MM.1S (cell line): ENCODE data around the gene S100A4.

Source experiments
- DNase-seq: peaks from one replicate; pipeline ENCODE4 v3.0.0-alpha.2; 2015
- H2AFZ ChIP-seq: fragments of 300-600 bp; sonication (generic); 2 replicates; pipeline ENCODE4 v1.6.0; 2016; ENCODE audit warnings: antibody characterized with exemption, low read length
- H3F3A ChIP-seq: fragments of 300-600 bp; sonication (generic); 2 replicates; pipeline ENCODE4 v1.6.1; 2016; ENCODE audit warnings: mild to moderate bottlenecking, antibody characterized with exemption, low read length, moderate library complexity, mixed read lengths; ENCODE audit not compliant: insufficient read depth
- H3K27ac ChIP-seq: fragments of 300-600 bp; sonication (generic); 2 replicates; pipeline ENCODE4 v1.5.1; 2016; ENCODE audit warnings: mild to moderate bottlenecking, low read length
- H3K27me3 ChIP-seq: fragments of 300-600 bp; sonication (generic); replicated peaks from 2 replicates; pipeline ENCODE4 v1.6.0; 2016; ENCODE audit warnings: low read length; ENCODE audit not compliant: insufficient read depth
- H3K36me3 ChIP-seq: fragments of 300-600 bp; sonication (generic); replicated peaks from 2 replicates; pipeline ENCODE4 v1.6.1; 2016; ENCODE audit warnings: mild to moderate bottlenecking, low read length, mixed read lengths; ENCODE audit not compliant: insufficient read depth
- H3K4me1 ChIP-seq: fragments of 300-600 bp; sonication (generic); 2 replicates; pipeline ENCODE4 v1.6.1; 2016; ENCODE audit warnings: low read length, mixed read lengths
- H3K4me2 ChIP-seq: fragments of 300-600 bp; sonication (generic); 2 replicates; pipeline ENCODE4 v1.6.0; 2016; ENCODE audit warnings: low read depth, low read length
- H3K4me3 ChIP-seq: fragments of 300-600 bp; sonication (generic); 2 replicates; pipeline ENCODE4 v1.5.1; 2016; ENCODE audit warnings: low read length, mixed read lengths
- H3K79me2 ChIP-seq: fragments of 300-600 bp; sonication (generic); 2 replicates; pipeline ENCODE4 v1.6.1; 2016; ENCODE audit warnings: mixed run types, low read length, mixed read lengths
- H3K9ac ChIP-seq: fragments of 300-600 bp; sonication (generic); 2 replicates; pipeline ENCODE4 v1.6.1; 2016; ENCODE audit warnings: low read length, mixed read lengths
- H3K9me2 ChIP-seq: fragments of 300-600 bp; sonication (generic); replicated peaks from 2 replicates; pipeline ENCODE4 v1.6.1; 2016; ENCODE audit warnings: mild to moderate bottlenecking, low read length, mixed read lengths; ENCODE audit not compliant: insufficient read depth
- H3K9me3 ChIP-seq: fragments of 300-600 bp; sonication (generic); replicated peaks from 2 replicates; pipeline ENCODE4 v1.6.1; 2016; ENCODE audit warnings: mild to moderate bottlenecking, low read length, mixed read lengths; ENCODE audit not compliant: insufficient read depth
- H4K20me1 ChIP-seq: fragments of 300-600 bp; sonication (generic); 2 replicates; pipeline ENCODE4 v1.6.1; 2016; ENCODE audit warnings: mild to moderate bottlenecking, low read length, moderate library complexity, mixed read lengths; ENCODE audit not compliant: insufficient read depth
- EZH2 ChIP-seq: fragments of 300-600 bp; sonication (generic); optimal IDR thresholded peaks from 2 replicates; pipeline ENCODE3; 2017; ENCODE audit warnings: low read depth, mild to moderate bottlenecking, antibody characterized with exemption, low read length, mixed read lengths
- EZH2phosphoT487 ChIP-seq: fragments of 300-600 bp; sonication (generic); IDR thresholded peaks from 2 replicates; pipeline ENCODE4 v1.6.1; 2018; ENCODE audit warnings: antibody characterized with exemption, low read length
- TF ChIP-seq, protein P1 (sequence below): fragments of 300-600 bp; sonication (generic); IDR thresholded peaks from 2 replicates; pipeline ENCODE4 v1.5.1; 2016; ENCODE audit warnings: antibody characterized with exemption, low read length, mixed read lengths

The S100A4 gene

DNA sequence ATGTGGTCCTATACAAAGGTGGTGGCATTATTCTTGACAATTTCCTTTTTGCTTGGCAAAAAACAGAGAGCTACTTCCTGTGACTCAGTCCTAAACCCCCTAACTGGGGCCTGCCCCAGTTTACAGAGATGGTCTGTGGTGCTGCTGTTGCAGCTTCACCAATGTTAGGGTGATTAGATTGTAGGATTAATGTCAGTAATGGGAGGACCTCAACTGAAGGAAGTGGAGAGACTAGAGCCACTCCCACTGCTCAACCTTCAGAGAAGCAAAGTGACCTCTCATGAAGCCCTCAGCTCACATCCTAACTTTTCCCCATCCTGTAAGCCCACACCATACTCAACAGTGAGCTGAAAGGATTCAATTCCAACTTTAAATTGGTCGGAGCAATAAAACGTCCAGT lies 13.4 kb downstream of the S100A4 start:
- no peaks in the 10 kb centered on the region for H3K79me2 ChIP-seq
- H3K36me3 ChIP-seq = no peaks in the 10 kb centered on the region
- peak overlapping the region; percentile 75 for H2AFZ ChIP-seq
- DNase-seq = no peak
- H3K4me1 ChIP-seq = peaks cover 9% of the 10 kb centered on the region
- no peaks in the 10 kb centered on the region for H3K27me3 ChIP-seq
- 0 out of 2 replicates have a peak overlapping the region, but pooled peaks have one; percentile 25 for H3K4me3 ChIP-seq
- peak overlapping the region; percentile 56; the same call in 1 of the 2 replicates for H3K4me2 ChIP-seq
- TF ChIP-seq EZH2 (no peak), EZH2phosphoT487 (no peak)
- TF ChIP-seq, protein P1, sequence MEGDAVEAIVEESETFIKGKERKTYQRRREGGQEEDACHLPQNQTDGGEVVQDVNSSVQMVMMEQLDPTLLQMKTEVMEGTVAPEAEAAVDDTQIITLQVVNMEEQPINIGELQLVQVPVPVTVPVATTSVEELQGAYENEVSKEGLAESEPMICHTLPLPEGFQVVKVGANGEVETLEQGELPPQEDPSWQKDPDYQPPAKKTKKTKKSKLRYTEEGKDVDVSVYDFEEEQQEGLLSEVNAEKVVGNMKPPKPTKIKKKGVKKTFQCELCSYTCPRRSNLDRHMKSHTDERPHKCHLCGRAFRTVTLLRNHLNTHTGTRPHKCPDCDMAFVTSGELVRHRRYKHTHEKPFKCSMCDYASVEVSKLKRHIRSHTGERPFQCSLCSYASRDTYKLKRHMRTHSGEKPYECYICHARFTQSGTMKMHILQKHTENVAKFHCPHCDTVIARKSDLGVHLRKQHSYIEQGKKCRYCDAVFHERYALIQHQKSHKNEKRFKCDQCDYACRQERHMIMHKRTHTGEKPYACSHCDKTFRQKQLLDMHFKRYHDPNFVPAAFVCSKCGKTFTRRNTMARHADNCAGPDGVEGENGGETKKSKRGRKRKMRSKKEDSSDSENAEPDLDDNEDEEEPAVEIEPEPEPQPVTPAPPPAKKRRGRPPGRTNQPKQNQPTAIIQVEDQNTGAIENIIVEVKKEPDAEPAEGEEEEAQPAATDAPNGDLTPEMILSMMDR = no peak
- no peak overlapping the region for H3K27ac ChIP-seq
- no peak overlapping the region for H3K9ac ChIP-seq
- no peaks in the 10 kb centered on the region for H3K9me2 ChIP-seq
- H3F3A ChIP-seq = no peaks in the 10 kb centered on the region
- no peaks in the 10 kb centered on the region for H4K20me1 ChIP-seq
- no peaks in the 10 kb centered on the region for H3K9me3 ChIP-seq

DNA sequence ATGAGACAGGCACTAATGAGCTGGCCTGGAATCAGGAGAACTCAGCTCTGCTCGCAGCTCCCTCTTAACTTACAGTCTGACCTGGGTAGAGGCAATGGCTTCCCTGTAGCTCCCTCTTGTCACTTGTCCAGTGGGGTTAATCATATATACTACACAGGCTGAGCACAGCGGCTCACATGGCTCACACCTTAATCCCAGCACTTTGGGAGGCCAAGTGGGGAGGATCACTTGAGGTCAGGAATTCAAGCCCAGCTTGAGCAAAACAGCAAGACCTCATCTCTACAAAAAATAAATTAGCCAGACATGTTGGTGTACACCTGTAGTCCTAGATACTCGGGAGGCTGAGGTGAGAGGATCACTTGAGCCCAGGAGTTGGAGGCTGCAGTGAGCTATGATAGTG lies 14.0 kb downstream of the S100A4 start:
- H3K36me3 ChIP-seq = no peaks in the 10 kb centered on the region
- no peak overlapping the region for H2AFZ ChIP-seq
- H3K27ac ChIP-seq = no peak overlapping the region
- no peak overlapping the region for H3K4me3 ChIP-seq
- H3K4me2 ChIP-seq = no peak overlapping the region
- H3K79me2 ChIP-seq = no peaks in the 10 kb centered on the region
- no peaks in the 10 kb centered on the region for H3F3A ChIP-seq
- peaks cover 9% of the 10 kb centered on the region for H3K4me1 ChIP-seq
- no peaks in the 10 kb centered on the region for H3K27me3 ChIP-seq
- H3K9me3 ChIP-seq = no peaks in the 10 kb centered on the region
- DNase-seq = no peak
- H4K20me1 ChIP-seq = no peaks in the 10 kb centered on the region
- no peak for TF ChIP-seq EZH2phosphoT487
- TF ChIP-seq, protein P1 = no peak
- H3K9me2 ChIP-seq = no peaks in the 10 kb centered on the region
- H3K9ac ChIP-seq = no peak overlapping the region

DNA sequence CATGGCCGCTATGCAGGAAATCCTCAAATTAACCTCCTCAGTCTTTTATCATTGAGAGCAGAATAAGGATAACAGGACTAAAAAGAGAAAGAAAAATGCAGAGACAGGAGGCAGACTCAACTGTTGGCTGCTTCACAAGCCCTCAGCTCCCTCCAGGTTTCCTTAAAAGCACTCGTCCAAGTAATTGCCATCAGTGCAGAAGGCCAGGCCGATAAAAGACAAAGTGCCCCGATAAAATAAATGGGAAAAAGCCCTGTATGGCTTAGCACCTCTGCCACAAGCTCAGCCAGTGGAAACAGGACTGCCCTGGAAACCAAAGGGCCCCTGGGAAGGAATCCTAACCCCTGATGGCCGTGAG lies 17.9 kb downstream of the S100A4 start:
- no peak overlapping the region for H3K4me3 ChIP-seq
- H3K9me2 ChIP-seq = no peaks in the 10 kb centered on the region
- no peaks in the 10 kb centered on the region for H3K27me3 ChIP-seq
- H3K9ac ChIP-seq = no peak overlapping the region
- H3K4me2 ChIP-seq = no peak overlapping the region
- H3K27ac ChIP-seq = no peak overlapping the region
- peaks cover 7% of the 10 kb centered on the region for H3K4me1 ChIP-seq
- H3K79me2 ChIP-seq = no peaks in the 10 kb centered on the region
- TF ChIP-seq EZH2phosphoT487 (no peak), EZH2 (no peak)
- TF ChIP-seq, protein P1 = no peak
- no peaks in the 10 kb centered on the region for H3K9me3 ChIP-seq
- no peaks in the 10 kb centered on the region for H4K20me1 ChIP-seq
- no peak for DNase-seq
- no peaks in the 10 kb centered on the region for H3K36me3 ChIP-seq
- H2AFZ ChIP-seq = no peak overlapping the region
- no peaks in the 10 kb centered on the region for H3F3A ChIP-seq
